ENCODE results near the gene PAK1IP1.
"Not testable (repeated sequence)": the region's sequence is repeated elsewhere in the genome, so short reads cannot be mapped to it uniquely, and the experiment has no call there.

Gene PAK1IP1

DNA sequence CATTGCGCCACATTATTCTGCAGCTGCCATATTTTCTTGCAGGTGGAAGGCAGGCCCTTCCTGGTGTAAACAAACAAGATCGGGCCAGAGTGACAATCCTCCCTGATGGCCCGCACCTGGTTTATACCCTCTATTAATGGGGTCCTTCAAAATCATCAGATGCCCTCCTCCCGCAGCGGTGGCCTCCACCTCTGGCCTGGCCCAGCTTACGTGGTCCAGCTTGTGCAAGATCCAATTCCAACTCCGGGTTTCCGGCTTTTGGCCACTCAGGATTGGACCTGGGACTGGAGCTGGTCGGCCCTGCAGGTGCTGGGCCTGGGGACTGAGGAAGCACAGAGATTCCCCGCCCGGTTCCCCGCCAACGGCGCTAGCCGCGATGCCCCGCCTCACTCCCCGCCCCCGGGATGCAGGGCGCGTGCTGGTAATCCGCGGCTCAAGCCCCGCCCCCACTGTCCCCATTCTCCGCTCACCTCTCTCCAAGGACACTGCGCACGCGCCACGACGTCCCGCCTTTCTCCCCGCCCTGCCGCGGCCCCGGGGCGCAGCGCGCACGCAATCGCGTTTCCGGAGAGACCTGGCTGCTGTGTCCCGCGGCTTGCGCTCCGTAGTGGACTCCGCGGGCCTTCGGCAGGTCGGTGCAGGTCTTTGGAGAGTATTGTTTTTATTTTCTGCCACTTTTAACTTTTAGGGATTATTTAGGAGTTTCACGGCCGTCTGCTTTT is 52.6 kb downstream of the PAK1IP1 start, which contains the start of gene TMEM14B:
Gene TMEM14B, plus strand, starts transcription at position 555 of the 722 bp plus-strand sequence. CDS start 1,441 bp downstream, outside the sequence.
- peak; percentile 99 for DNase-seq

- DNase-seq = no peak
Measured at GRCh38 chr6:10749734-10750133, 55.0 kb downstream of the PAK1IP1 start.

DNA sequence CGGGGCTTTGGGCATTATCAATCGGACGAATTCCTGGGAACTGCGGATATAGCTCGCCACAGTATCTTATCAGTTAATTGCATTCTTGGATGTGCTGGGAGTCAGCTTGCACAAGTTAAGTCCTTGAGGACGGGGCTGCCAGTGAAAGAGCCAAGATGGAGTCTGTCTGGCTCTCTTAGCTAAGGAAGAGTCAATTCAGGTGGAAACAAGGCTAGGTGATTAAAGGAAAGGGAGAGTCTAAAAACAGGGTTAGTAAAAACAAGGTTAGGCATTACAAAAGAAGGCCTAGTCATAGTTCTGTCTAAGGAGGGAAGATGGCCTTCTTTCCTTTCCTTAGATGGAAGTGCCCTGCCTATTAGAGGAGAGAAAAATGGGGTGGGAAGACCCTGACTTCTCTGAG is 55.8 kb downstream of the PAK1IP1 start:
- not testable (repeated sequence) for DNase-seq

DNA sequence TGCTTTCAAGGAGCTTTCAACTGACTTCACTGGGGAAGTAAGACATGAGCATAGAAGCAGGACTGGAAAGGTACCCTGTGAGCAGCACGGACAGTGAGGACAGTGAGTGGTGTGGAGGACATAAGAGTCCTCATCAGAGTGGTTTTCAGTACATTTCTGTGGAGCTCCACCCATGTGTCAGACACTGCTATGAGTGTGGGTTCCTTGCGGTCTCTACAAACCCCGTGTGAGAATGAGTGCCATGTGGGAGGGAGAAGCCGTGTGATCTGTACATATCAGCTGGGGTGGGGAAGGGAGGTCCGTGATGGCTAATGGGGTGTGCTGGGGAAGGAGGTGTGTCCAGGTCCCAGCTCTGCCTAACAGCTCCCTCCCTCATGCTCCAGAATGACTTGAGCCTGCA is 57.0 kb downstream of the PAK1IP1 start:
- DNase-seq = not testable (repeated sequence)

GRCh38 chr6:10756085-10756484 is 61.3 kb downstream of the PAK1IP1 start:
- DNase-seq = no peak

Measured in NCI-H2029 treated with DMSO at 0.1 percent for 48 hours (cell line).